H1 (cell line): ENCODE results near the gene WIPI1. TPM values are rescaled to one million over a fixed set of nuclear protein-coding genes. Genes with fewer than 3 reads are reported as not detected.

Experiments
- CTCF ChIA-PET: fragments of 300-600 bp; sonication (Branson Sonifier 250); formaldehyde crosslinking; loops from one replicate; lab custom pipeline; 2021; ENCODE audit not compliant: partially characterized antibody; lab: Charles Lee
- POLR2A ChIA-PET: fragments of 300-600 bp; sonication (Branson Sonifier 250); formaldehyde crosslinking; loops from one replicate; lab custom pipeline; 2021; ENCODE audit warnings: inconsistent platforms; ENCODE audit not compliant: partially characterized antibody; lab: Charles Lee
- DNase-seq, 2 experiments: peaks; one replicate each; pipeline versions ENCODE4 v3.0.0 to v3.0.0-alpha.2; 2010 to 2022; ENCODE audit warnings: low spot score in 2 of 2, low read depth in 1 of 2, mixed read lengths in 1 of 2
- FAIRE-seq: peaks from 2 replicates; lab custom pipeline; 2011; peaks lifted over from hg19 to GRCh38; lab: Jason Lieb, UNC
- H2AFZ ChIP-seq: 2 replicates; pipeline ENCODE4 v1.8.1; 2012; ENCODE audit warnings: low read length, inconsistent platforms
- H2AK5ac ChIP-seq: 2 replicates; pipeline ENCODE4 v1.6.1; 2013; ENCODE audit warnings: low read depth, low read length
- H2BK120ac ChIP-seq: replicated peaks from 2 replicates; pipeline ENCODE3; 2013; ENCODE audit warnings: low read depth, low read length, inconsistent platforms
- H2BK12ac ChIP-seq: 2 replicates; pipeline ENCODE4 v1.6.1; 2013; ENCODE audit warnings: low read depth, low read length
- H2BK15ac ChIP-seq: 2 replicates; pipeline ENCODE4 v1.6.1; 2013; ENCODE audit warnings: low read length
- H2BK20ac ChIP-seq: 2 replicates; pipeline ENCODE4 v1.6.1; 2013; ENCODE audit warnings: low read length
- H2BK5ac ChIP-seq: 2 replicates; pipeline ENCODE4 v1.6.1; 2013; ENCODE audit warnings: low read depth, low read length
- H3K14ac ChIP-seq: 2 replicates; pipeline ENCODE4 v1.6.1; 2013; ENCODE audit warnings: inconsistent platforms; ENCODE audit not compliant: insufficient read length
- H3K18ac ChIP-seq: 2 replicates; pipeline ENCODE4 v1.6.1; 2013; ENCODE audit warnings: low read length; ENCODE audit errors: extremely low read depth
- H3K23ac ChIP-seq: 2 replicates; pipeline ENCODE4 v1.6.1; 2013; ENCODE audit warnings: inconsistent platforms; ENCODE audit not compliant: insufficient read length
- H3K23me2 ChIP-seq: 2 replicates; pipeline ENCODE4 v1.6.1; 2013; ENCODE audit warnings: low read depth, low read length
- H3K27ac ChIP-seq: 2 replicates; pipeline ENCODE4 v1.6.1; 2011; ENCODE audit warnings: low read depth, low read length, inconsistent platforms
- H3K27me3 ChIP-seq, 4 experiments: replicated peaks in 1 of 4; 1 replicate in 1 of 4; 2 replicates in 3 of 4; pipeline versions ENCODE4 v1.6.1 to v1.8.1; 2011 to 2013; ENCODE audit warnings: low read length in 3 of 4, mild to moderate bottlenecking in 3 of 4, inconsistent platforms in 2 of 4, mixed read lengths in 2 of 4, moderate library complexity in 1 of 4; ENCODE audit not compliant: control insufficient read depth in 3 of 4, insufficient read depth in 3 of 4; ENCODE audit errors: extremely low read depth in 1 of 4
- H3K36me3 ChIP-seq, 4 experiments: 2 replicates each; pipeline versions ENCODE4 v1.6.1 to v1.8.1; 2011 to 2013; ENCODE audit warnings: mild to moderate bottlenecking in 4 of 4, low read length in 3 of 4, moderate library complexity in 2 of 4, control low read depth in 1 of 4, inconsistent platforms in 1 of 4; ENCODE audit not compliant: insufficient read depth in 4 of 4, control insufficient read depth in 2 of 4
- H3K4ac ChIP-seq: replicated peaks from 2 replicates; pipeline ENCODE3; 2013; ENCODE audit warnings: low read length, low read depth, mixed read lengths, inconsistent platforms; ENCODE audit not compliant: insufficient read length
- H3K4me1 ChIP-seq, 4 experiments: replicated peaks in 1 of 4; 1 replicate in 1 of 4; 2 replicates in 3 of 4; pipeline versions ENCODE4 v1.6.1 to v1.8.1; 2011 to 2013; ENCODE audit warnings: low read length in 3 of 4, inconsistent platforms in 2 of 4, mixed read lengths in 1 of 4; ENCODE audit not compliant: insufficient read depth in 4 of 4, control insufficient read depth in 3 of 4
- H3K4me2 ChIP-seq, 2 experiments: 2 replicates each; pipeline versions ENCODE4 v1.6.1 to v1.8.1; 2011 to 2013; ENCODE audit warnings: low read depth in 2 of 2, low read length in 2 of 2, control low read depth in 1 of 2, inconsistent platforms in 1 of 2, mild to moderate bottlenecking in 1 of 2; ENCODE audit not compliant: insufficient read depth in 1 of 2
- H3K4me3 ChIP-seq, 4 experiments: fragments of 200-600, 300-600 bp in 1 of 4; sonication (generic), shearing (Covaris generic), sonication (Bioruptor Twin) in 1 of 4; 2 replicates each; pipeline versions ENCODE4 v1.5.1 to v1.8.1; 2011 to 2016; ENCODE audit warnings: low read length in 4 of 4, low read depth in 3 of 4, control low read depth in 2 of 4, inconsistent platforms in 2 of 4, mild to moderate bottlenecking in 2 of 4, mixed read lengths in 1 of 4, moderate library complexity in 1 of 4; ENCODE audit not compliant: insufficient read depth in 2 of 4; ENCODE audit errors: extremely low read depth in 1 of 4
- H3K56ac ChIP-seq: replicated peaks from 2 replicates; pipeline ENCODE3; 2013; ENCODE audit warnings: low read depth, mild to moderate bottlenecking, mixed read lengths, low read length, inconsistent platforms; ENCODE audit not compliant: insufficient read length
- H3K79me1 ChIP-seq: 2 replicates; pipeline ENCODE4 v1.6.1; 2013; ENCODE audit warnings: low read depth, low read length, control low read depth
- H3K79me2 ChIP-seq, 2 experiments: 2 replicates each; pipeline versions ENCODE4 v1.6.1 to v1.8.1; 2012 to 2013; ENCODE audit warnings: low read length in 2 of 2, mild to moderate bottlenecking in 2 of 2, inconsistent platforms in 1 of 2; ENCODE audit not compliant: insufficient read depth in 2 of 2, control insufficient read depth in 1 of 2
- H3K9ac ChIP-seq, 4 experiments: replicated peaks in 1 of 4; 1 replicate in 1 of 4; 2 replicates in 3 of 4; pipeline versions ENCODE4 v1.6.1 to v1.8.1; 2011 to 2013; ENCODE audit warnings: low read depth in 3 of 4, low read length in 3 of 4, control low read depth in 2 of 4, mild to moderate bottlenecking in 2 of 4, moderate library complexity in 2 of 4, inconsistent platforms in 1 of 4; ENCODE audit errors: extremely low read depth in 1 of 4
- H3K9me3 ChIP-seq, 2 experiments: 2 replicates each; pipeline versions ENCODE4 v1.6.1 to v1.8.1; 2012 to 2013; ENCODE audit warnings: mild to moderate bottlenecking in 2 of 2, moderate library complexity in 2 of 2, control low read depth in 1 of 2, inconsistent platforms in 1 of 2, low read depth in 1 of 2, low read length in 1 of 2, mixed read lengths in 1 of 2; ENCODE audit not compliant: insufficient read depth in 2 of 2
- H4K20me1 ChIP-seq, 2 experiments: replicated peaks in 1 of 2; 2 replicates each; pipeline versions ENCODE3 to v1.8.1; 2011 to 2013; ENCODE audit warnings: inconsistent platforms in 2 of 2, low read length in 2 of 2, mild to moderate bottlenecking in 1 of 2; ENCODE audit not compliant: insufficient read depth in 2 of 2, control insufficient read depth in 1 of 2
- H4K5ac ChIP-seq: 2 replicates; pipeline ENCODE4 v1.6.1; 2013; ENCODE audit warnings: low read length, low read depth, mixed read lengths, inconsistent platforms; ENCODE audit not compliant: insufficient read length
- H4K8ac ChIP-seq: 2 replicates; pipeline ENCODE4 v1.8.0; 2013; ENCODE audit warnings: mild to moderate bottlenecking, moderate library complexity, low read length, inconsistent platforms; ENCODE audit not compliant: insufficient read depth; ENCODE audit errors: extremely low read depth
- H4K91ac ChIP-seq: replicated peaks from 2 replicates; pipeline ENCODE3; 2013; ENCODE audit warnings: low read length, mixed read lengths, inconsistent platforms; ENCODE audit not compliant: insufficient read length
- BACH1 ChIP-seq: IDR thresholded peaks from 2 replicates; pipeline ENCODE4 v1.6.1; 2012; ENCODE audit warnings: low read length, improper control_type of control experiment
- BCL11A ChIP-seq, 2 experiments: IDR thresholded peaks; one replicate each; pipeline ENCODE4 v1.6.1; 2011; ENCODE audit warnings: low read depth in 2 of 2, low read length in 2 of 2, mild to moderate bottlenecking in 2 of 2
- CBX8 ChIP-seq: fragments of 300-800, 300-1000 bp; sonication (generic); IDR thresholded peaks from 2 replicates; pipeline ENCODE4 v1.7.1; 2016; ENCODE audit warnings: low read depth, low read length, borderline replicate concordance
- JUND ChIP-seq: IDR thresholded peaks from 2 replicates; pipeline ENCODE4 v1.6.1; 2011; ENCODE audit warnings: mild to moderate bottlenecking, improper control_type of control experiment, low read length
- MAX ChIP-seq: IDR thresholded peaks from 2 replicates; pipeline ENCODE4 v1.6.1; 2012; ENCODE audit warnings: inconsistent platforms
- NANOG ChIP-seq: IDR thresholded peaks from 2 replicates; pipeline ENCODE4 v1.6.1; 2011; ENCODE audit warnings: low read length, low read depth, mild to moderate bottlenecking, inconsistent platforms; ENCODE audit not compliant: insufficient read depth, poor library complexity, severe bottlenecking
- RAD21 ChIP-seq, 2 experiments: IDR thresholded peaks in 1 of 2; conservative IDR thresholded peaks in 1 of 2; 2 replicates each; pipeline ENCODE4 v1.6.1; 2011; ENCODE audit warnings: low read depth in 2 of 2, low read length in 2 of 2, improper control_type of control experiment in 1 of 2, inconsistent platforms in 1 of 2, mild to moderate bottlenecking in 1 of 2, moderate library complexity in 1 of 2
- RBBP5 ChIP-seq: IDR thresholded peaks from 2 replicates; pipeline ENCODE4 v1.7.1; 2012; ENCODE audit warnings: low read depth, mild to moderate bottlenecking, inconsistent platforms, low read length, moderate library complexity, borderline replicate concordance
- SP4 ChIP-seq: IDR thresholded peaks from 2 replicates; pipeline ENCODE4 v1.6.1; 2012; ENCODE audit warnings: low read length, inconsistent platforms
- TAF1 ChIP-seq: IDR thresholded peaks from 2 replicates; pipeline ENCODE4 v1.6.1; 2011; ENCODE audit warnings: mild to moderate bottlenecking, low read depth, low read length
- YY1 ChIP-seq: IDR thresholded peaks from 2 replicates; pipeline ENCODE4 v1.6.1; 2011; ENCODE audit warnings: low read depth, mild to moderate bottlenecking, low read length
- WGBS, 2 experiments: shearing (Covaris generic) in 1 of 2; methylation state at CpG; one replicate each; pipeline versions ENCODE4 v1.1.6 to v1.1.7; 2013 to 2015; ENCODE audit warnings: low lambda C conversion rate in 2 of 2, mixed read lengths in 2 of 2, inconsistent platforms in 1 of 2, low coverage in 1 of 2, missing lambda C conversion rate in 1 of 2; ENCODE audit not compliant: insufficient replicate concordance in 2 of 2, insufficient coverage in 1 of 2, insufficient read length in 1 of 2; ENCODE audit errors: extremely low coverage in 1 of 2, missing lambda C conversion rate in 1 of 2; 5-methylcytosine and 5-hydroxymethylcytosine counted together
- polyA plus RNA-seq, 7 experiments: library from polyadenylated mRNA; depleted of rRNA in 3 of 7; stranded (reverse) in 5 of 7; unstranded in 2 of 7; fragments of >200 nt in 5 of 7; fragments of 200-250 nt in 2 of 7; gene quantifications; 1 replicate in 5 of 7; 2 replicates in 1 of 7; 4 replicates in 1 of 7; pipeline versions ENCODE4 v1.2.1 to v1.2.3, GENCODE V29; 2011 to 2013; ENCODE audit warnings: missing spikeins in 2 of 7, mixed read lengths in 2 of 7
- total RNA-seq: library from RNA; stranded (reverse); fragmentation: NEBNext Ultra II Directional; extraction: Animal tissue kit (Norgen Biotek cat#: 25700); gene quantifications from 2 replicates; pipeline ENCODE4 v1.2.1, GENCODE V29; 2021

WIPI1 gene
- total and polyA plus RNA-seq, 2 of the 8 experiments (the other 6 are each of a cell fraction or from before 2014, with no cell fraction given), result 16.6 to 17.4 TPM

- H3K9ac ChIP-seq, result no peak overlapping the region
- H3K79me1 ChIP-seq, result no peaks in the 10 kb centered on the region
- DNase-seq (peak in 1 of 2 experiments; percentile 57), FAIRE-seq (peak; percentile 36)
- no peak overlapping the region for H2BK12ac ChIP-seq
- no peak overlapping the region for H4K5ac ChIP-seq
- ChIA-PET CTCF (interaction anchor here (0.6 to 9.3 kb wide), 34 partner anchors 9 to 804 kb away, joined by 3 to 98 read pairs (median 4); partner anchors contain the start of genes ARSG and SLC16A6), POLR2A (no interaction called here)
- no peak overlapping the region for H4K91ac ChIP-seq
- H3K23me2 ChIP-seq, result no peaks in the 10 kb centered on the region
- WGBS, 2 experiments, result 79% methylated on average over 15 of the region's 15 CpGs; no CpG with 5 or more reads in 1 of the 2 experiments
- H3K79me2 ChIP-seq, result no peaks in the 10 kb centered on the region
- H3K4me1 ChIP-seq, result peaks cover 0 to 6% (median 0%) of the 10 kb centered on the region in 4 experiments; a peak in 2 of 7 replicates
- no peak overlapping the region for H3K4me3 ChIP-seq
- no peak overlapping the region for H2BK20ac ChIP-seq
- no peak overlapping the region for H3K56ac ChIP-seq
- H3K27ac ChIP-seq, result no peak overlapping the region
- no peak overlapping the region for H3K23ac ChIP-seq
- no peaks in the 10 kb centered on the region for H4K20me1 ChIP-seq
- no peak overlapping the region for H3K18ac ChIP-seq
- no peak overlapping the region for H2AFZ ChIP-seq
- no peak overlapping the region for H2BK120ac ChIP-seq
- no peaks in the 10 kb centered on the region for H3K27me3 ChIP-seq
- no peak overlapping the region for H2BK5ac ChIP-seq
- H2AK5ac ChIP-seq, result no peak overlapping the region
- peaks cover 0 to 3% (median 1%) of the 10 kb centered on the region in 4 experiments; a peak in 5 of 8 replicates for H3K36me3 ChIP-seq
- no peaks in the 10 kb centered on the region for H3K9me3 ChIP-seq
- no peak overlapping the region for H3K4me2 ChIP-seq
- H2BK15ac ChIP-seq, result no peak overlapping the region
- no peak overlapping the region for H3K14ac ChIP-seq
- H3K4ac ChIP-seq, result no peak overlapping the region
- no peak overlapping the region for H4K8ac ChIP-seq
- TF ChIP-seq MAX, result no peak
- TF ChIP-seq TAF1, result no peak
- TF ChIP-seq YY1, result no peak
- no peak for TF ChIP-seq CBX8
- no peak for TF ChIP-seq NANOG
- TF ChIP-seq BACH1, result no peak
- TF ChIP-seq BCL11A (IDR thresholded peaks at IDR 0.05; ENCODE audit: low read depth in 2 of 2, low read length in 2 of 2), result no peak
- TF ChIP-seq RAD21 (IDR thresholded peaks at IDR 0.05 in 1 of 2, conservative IDR thresholded peaks at IDR 0.05 in 1 of 2; ENCODE audit: low read depth in 2 of 2, low read length in 2 of 2), result peak; percentile 74 to 78
- no peak for TF ChIP-seq RBBP5
- no peak for TF ChIP-seq SP4
- no peak for TF ChIP-seq JUND
Measured at GRCh38 chr17:68431661-68432071, 25.6 kb downstream of the WIPI1 start.
